CD4-positive, alpha-beta T cell treated with Interleukin-15 for 1 hour (primary cell): ENCODE data around the gene CLSTN2.

Experiments used
- DNase-seq: peaks from one replicate; pipeline ENCODE4 v3.0.0-alpha.2; 2020

The CLSTN2 gene

GRCh38 chr3:140097874-140098635, 163.1 kb downstream of the CLSTN2 start:
- no peak for DNase-seq

DNA sequence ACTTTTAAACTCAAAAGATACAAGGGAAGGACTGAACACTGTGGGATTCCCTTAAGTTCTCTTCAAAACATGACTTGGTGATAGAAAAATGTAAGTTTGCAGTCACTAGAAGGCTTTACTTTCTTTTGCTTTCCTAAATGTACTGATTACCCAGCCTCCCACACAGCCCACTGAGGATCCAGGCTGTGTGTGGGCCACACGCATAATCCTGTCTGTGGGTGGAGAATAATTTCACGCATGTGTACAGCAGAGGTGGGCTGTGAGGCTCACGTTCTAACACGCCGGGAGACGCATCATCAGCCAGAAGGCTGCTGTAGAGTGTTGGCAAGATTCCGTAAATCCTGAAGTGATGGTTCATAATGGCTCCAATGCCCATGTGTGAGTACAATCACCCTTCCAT, 165.5 kb downstream of the CLSTN2 start:
- DNase-seq: no peak

DNA sequence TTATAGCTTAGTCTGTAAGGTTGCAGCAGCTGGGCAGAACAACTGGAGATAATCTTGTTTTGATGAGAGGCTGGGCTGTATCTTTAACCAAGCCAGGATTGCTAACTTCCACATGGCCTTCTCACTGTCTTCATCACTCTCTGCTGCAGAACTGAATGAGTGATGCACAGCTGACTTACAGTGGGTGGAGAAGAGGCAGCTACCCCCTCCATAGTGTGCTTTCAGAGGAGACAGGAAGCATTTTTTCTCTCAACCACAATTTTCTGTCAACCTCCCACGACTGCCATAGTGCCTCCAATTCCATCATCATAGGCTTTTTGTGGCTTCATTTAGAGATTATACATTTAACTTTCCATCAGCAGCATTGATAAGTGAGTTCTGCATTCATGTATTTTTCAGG, 168.2 kb downstream of the CLSTN2 start:
- no peak for DNase-seq

DNA sequence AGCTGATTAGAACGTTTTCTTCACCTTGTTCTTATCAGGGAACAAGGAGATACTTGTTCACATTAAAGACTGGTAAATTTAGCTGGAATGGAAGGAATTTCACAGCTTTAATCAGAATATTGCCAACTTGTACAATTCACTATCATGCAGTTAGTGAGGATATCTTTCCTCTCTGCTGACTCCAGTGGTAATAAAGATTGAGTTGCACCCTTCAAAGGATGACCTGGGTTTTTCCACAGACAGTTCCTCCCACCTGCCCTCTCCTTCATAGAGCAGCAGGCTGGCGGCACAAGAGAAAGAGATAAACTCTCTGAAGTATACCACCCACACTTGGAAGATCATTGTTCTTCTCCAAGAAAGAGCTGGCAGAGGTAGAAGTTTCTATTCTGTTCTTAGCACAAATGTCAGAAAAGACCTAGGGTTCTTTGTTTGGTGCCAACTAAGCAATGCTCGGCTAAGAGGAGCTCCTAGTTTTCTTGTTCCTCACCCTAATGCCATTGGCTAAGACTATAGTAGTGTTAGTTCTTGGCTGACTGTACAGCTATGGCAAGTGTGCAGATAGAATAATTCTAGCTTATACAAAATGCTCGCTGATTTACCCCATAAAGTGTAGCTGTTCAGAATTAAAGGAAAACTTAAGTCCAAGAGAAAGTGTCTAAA, 169.1 kb downstream of the CLSTN2 start:
- DNase-seq: no peak

- no peak for DNase-seq
Measured at GRCh38 chr3:140113996-140114788, 179.2 kb downstream of the CLSTN2 start.

- DNase-seq: no peak
Measured at GRCh38 chr3:140114789-140115080, 179.8 kb downstream of the CLSTN2 start.

DNA sequence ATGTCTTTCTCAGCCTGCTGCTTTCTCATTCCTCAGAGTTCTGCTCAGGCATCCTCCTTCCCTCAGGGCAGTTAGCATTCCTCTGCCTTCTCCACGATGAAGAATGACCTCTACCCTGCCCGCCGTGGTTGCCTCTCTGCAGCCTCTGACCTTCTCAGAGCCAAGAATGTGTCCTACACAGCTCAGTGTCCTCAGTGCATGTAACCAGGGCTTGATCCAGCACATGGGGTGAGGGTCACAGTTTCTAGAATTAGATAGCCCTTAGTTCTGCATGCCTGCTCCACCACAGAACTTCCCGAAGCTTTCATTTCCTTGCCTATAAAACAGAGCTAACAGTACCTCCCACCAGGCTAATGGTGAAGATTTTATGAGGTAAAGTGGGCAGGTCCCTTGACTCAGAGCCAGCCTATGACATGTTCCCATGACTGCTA, 182.1 kb downstream of the CLSTN2 start:
- no peak for DNase-seq

DNA sequence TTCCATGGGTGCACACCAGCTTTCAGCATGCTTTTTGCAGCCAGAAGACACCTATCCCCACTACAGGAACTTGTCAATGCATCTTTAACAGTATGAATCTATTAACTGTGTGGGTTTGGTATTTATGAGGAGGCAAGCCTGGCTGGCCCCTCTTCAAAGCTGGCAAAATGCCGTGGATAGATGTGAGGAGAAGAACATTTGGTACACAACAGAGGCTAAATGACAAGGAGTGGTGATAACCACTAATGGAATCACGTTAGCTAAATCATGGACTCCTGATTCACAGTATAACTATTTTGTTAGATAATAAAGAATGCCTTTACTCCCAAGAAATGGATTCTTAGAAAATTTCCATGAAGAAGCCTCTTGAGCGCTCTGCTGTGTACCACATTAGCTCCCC, 187.2 kb downstream of the CLSTN2 start:
- DNase-seq: no peak

DNA sequence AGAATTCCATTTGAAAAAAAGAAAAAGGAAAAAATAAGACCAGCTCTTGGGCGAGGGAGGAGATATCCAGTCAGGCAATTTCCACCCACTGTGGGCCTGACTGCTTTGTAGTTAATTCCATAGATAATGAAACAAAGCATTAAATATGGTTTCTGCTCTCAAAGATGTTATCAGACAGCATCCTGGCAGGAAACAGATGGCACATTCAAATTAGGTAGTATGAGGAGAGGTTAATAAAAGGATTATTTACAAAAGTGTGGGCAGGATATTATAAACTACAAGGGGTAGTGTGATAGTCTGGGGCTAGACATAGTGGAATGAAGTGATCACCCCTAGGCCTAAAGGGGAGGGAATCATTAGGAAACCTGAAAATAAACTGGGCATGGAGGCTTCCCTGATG, 193.2 kb downstream of the CLSTN2 start:
- no peak for DNase-seq

- no peak for DNase-seq
Measured at GRCh38 chr3:140128631-140129030, 193.6 kb downstream of the CLSTN2 start.

DNA sequence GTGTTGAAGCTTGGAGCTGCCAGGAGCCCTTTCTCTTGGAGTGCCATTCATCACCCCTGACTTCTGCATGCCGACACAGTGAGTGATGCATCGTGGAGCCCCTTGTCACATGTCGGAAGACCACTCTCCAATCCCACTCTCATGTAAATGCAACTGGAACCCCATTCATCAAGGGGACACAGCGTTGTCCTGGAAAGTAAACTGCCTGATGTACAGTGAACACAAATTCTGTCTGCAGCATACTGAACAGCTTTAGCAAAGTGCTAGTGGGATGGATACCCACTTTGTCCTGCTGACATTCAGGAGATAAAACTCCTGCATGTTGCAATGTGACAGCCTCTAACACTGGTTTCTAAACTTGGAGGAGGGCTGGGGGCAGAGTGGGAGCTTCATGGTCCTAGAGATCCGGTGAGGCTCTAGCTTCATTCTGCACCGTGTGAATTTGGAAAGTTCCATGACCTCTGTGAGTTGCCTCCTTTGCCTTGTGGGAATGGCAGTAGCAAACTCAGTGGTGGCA, 194.8 kb downstream of the CLSTN2 start:
- DNase-seq: no peak

GRCh38 chr3:140131895-140132294, 196.9 kb downstream of the CLSTN2 start:
- no peak for DNase-seq

DNA sequence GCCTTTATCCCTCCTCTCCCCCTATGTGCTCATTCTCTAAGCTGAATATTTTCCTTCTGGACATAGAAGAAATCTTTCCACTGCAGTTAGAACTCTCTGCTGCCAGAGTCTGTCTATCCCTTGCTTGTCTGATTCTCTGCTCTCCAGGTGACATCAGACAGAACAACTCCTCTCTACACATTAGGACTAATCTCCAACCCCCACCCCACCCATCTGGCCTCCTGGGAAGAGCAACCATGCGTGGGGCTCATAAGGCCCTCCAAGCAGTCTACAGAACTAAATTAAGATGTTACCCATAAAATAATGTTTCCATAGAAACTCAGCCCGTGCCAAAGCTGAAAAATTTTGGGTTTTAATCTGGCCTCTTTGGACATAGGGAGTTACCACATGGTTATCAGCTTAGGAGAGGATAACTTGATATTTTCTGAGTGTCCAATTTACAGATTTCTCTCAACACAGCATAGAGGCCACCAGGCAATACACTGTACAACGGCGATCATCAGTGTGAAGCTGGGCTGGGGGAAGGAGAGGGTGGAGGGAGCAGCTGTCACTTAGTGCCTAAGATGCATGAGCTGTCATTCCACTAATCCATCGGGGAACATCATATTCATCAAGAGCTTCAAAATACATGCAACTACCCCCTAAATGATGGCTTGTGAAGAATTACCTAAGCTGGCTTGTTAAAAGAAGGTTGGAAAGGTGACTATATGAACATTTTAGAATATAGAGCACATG, 199.4 kb downstream of the CLSTN2 start:
- DNase-seq: no peak

DNA sequence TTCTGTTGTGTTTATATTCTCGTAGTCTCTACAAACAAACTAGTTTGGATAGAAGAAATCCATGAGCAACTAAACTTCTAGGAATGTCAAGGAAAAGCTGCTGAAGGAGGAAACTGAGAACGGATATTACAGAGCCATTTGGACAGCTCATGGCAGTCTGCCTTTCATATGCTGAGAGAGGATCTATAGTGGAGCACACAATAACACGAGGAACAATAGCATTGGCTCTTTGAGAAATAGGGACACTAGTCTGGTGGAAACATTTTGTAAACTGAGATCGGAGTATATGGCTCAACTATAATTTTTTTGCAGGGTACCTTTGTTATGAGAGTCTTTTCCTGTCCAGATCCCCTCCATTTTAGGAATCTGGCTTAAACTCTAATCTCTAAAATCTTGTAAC, 200.5 kb downstream of the CLSTN2 start:
- no peak for DNase-seq

GRCh38 chr3:140143367-140144069, 208.5 kb downstream of the CLSTN2 start:
- DNase-seq: no peak

- DNase-seq: no peak
Measured at GRCh38 chr3:140145528-140145927, 210.5 kb downstream of the CLSTN2 start.

- DNase-seq: no peak
Measured at GRCh38 chr3:140146668-140147067, 211.7 kb downstream of the CLSTN2 start.

GRCh38 chr3:140147965-140148490, 213.0 kb downstream of the CLSTN2 start:
- no peak for DNase-seq

DNA sequence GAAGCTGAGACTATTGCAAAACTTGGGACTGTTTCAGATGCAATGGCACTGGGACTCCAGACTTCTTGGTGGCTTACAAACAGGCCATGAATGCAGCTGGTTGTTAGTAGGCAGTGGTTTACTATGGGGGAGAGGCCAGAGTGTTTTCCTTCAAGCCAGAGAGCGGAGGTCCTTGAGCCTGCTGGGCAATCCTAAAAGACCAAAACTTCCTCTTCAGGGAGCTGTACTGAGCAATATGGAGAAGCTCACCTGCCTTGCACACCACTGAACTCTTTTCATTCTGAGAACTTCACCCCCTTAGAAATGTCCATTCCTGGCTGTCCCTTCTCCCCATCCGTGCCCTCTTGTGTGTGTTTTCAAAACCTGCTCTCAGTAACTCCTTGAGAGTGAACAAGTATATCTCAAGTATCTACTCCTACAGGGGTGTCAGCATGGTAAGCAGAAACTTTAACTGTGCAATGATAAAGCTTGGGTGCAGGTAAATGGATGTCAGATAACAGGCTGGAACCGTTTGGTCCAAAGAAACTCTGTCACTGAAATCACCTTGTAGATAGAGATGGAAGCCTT, 213.9 kb downstream of the CLSTN2 start:
- no peak for DNase-seq

DNA sequence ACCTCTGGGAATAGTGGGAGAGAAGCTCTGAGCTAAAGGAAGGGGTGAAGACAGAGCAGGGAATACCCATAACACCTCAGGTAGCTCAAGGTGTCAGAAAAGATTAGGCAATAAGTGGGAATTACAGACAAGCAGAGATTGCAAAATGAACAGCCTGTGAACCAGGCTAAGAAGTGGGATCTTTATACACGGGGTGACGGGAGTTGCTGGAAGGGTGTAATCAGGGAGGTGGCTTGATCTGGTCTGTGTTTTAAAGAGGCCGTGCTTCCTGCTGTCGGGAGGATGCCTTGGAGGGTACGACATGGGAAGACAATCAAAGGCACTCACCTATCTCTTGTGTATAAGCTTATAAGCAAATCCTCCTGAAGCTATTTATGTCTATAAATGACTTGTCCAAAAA, 216.3 kb downstream of the CLSTN2 start:
- no peak for DNase-seq

DNA sequence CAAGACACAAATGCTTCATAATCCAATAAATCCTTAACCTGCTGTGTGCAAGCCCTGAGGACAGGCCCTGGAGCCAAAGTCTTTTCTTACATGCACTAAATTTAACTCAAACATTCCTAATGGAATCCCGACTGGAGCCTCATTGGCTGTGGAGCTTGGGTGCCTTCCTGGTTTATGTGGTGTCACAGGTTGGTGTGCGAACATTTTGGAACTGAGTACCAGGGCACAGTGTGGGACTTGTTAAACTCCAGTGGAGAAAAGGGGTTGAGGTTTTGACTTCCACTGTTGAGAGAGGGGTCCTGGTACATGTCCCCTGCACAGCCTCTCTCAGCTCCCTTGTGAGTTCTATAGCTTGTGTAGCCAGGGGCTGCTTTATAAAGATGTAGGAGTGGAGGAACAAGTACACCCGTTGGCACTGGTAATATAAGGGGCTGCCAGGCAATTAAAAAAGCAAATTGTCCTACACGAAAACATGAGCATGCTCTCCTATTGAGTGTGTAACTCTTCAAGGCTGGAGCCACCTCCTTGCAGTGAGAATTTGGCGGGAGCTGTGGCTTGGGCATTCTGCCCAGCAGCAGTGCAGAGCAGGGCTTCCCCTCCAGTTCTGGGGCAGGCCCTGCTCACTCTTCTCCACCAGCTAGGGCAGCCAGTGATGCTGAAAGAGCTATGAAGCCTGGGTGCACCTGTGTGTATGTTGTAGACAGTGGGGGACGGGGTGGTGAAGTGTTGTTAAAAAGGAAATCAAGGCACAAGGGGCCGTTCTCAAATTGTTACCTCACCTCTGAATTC, 218.1 kb downstream of the CLSTN2 start:
- no peak for DNase-seq
